ENCODE measurements around the gene LSP1.

Gene LSP1

GRCh38 chr11:1892116-1892515 lies 39.2 kb downstream of the LSP1 start:
- DNase-seq (ENCODE audit: extremely low read depth, low read depth): no peak
- TF ChIP-seq, protein P1, sequence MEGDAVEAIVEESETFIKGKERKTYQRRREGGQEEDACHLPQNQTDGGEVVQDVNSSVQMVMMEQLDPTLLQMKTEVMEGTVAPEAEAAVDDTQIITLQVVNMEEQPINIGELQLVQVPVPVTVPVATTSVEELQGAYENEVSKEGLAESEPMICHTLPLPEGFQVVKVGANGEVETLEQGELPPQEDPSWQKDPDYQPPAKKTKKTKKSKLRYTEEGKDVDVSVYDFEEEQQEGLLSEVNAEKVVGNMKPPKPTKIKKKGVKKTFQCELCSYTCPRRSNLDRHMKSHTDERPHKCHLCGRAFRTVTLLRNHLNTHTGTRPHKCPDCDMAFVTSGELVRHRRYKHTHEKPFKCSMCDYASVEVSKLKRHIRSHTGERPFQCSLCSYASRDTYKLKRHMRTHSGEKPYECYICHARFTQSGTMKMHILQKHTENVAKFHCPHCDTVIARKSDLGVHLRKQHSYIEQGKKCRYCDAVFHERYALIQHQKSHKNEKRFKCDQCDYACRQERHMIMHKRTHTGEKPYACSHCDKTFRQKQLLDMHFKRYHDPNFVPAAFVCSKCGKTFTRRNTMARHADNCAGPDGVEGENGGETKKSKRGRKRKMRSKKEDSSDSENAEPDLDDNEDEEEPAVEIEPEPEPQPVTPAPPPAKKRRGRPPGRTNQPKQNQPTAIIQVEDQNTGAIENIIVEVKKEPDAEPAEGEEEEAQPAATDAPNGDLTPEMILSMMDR (IDR thresholded peaks at IDR 0.05; ENCODE audit: low read depth, low read length): no peak

DNA sequence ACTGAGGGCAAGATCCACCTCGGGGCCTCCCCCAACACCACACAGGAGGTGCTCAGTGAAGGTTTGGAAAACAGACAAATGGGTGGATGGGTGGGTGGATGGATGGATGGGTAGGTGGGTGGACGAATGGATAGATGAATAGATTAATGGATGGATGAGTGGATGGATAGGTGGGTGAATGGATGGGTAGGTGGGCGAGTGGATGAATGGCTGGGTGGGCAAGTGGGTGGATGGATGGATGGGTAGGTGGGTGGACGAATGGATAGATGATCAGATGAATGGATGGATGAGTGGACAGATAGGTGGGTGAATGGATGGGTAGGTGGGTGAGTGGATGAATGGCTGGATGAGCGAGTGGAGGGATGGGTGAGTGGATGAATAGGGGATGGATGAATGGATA lies 39.7 kb downstream of the LSP1 start:
- DNase-seq (ENCODE audit: extremely low read depth, low read depth): no peak
- TF ChIP-seq, protein P1 (IDR thresholded peaks at IDR 0.05; ENCODE audit: low read depth, low read length): no peak

GRCh38 chr11:1893581-1894359 lies 40.9 kb downstream of the LSP1 start:
- no peak for DNase-seq (ENCODE audit: extremely low read depth, low read depth)
- TF ChIP-seq, protein P1 (IDR thresholded peaks at IDR 0.05; ENCODE audit: low read depth, low read length): no peak

- TF ChIP-seq, protein P1 (IDR thresholded peaks at IDR 0.05; ENCODE audit: low read depth, low read length): no peak
- no peak for DNase-seq (ENCODE audit: extremely low read depth, low read depth)
These were observed 41.9 kb downstream of the LSP1 start for GRCh38 chr11:1894759-1895158.

DNA sequence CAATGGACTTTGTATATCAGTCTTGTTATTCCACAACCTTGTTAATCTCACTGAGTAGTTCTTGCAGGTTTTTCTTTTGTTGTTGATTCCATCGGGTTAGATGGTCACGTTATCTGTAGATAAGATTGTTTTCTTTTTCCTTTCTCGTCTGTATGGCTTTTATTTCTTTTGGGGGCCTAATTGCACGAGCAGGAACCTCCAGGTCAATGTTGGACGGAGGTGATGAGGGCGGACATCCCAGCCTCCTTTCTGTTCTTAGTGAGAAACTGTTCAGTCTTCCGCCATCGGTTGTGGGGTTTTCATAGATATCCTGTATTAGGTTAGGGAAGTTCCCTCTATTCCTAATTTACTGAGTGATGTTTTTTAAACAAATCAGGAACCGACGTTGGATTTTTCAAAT lies 43.6 kb downstream of the LSP1 start:
- TF ChIP-seq, protein P1 (IDR thresholded peaks at IDR 0.05; ENCODE audit: low read depth, low read length): no peak
- DNase-seq (ENCODE audit: extremely low read depth, low read depth): no peak

- no peak for DNase-seq (ENCODE audit: extremely low read depth, low read depth)
- TF ChIP-seq, protein P1 (IDR thresholded peaks at IDR 0.05; ENCODE audit: low read depth, low read length): no peak
These were observed 44.0 kb downstream of the LSP1 start for GRCh38 chr11:1896923-1897322.

DNA sequence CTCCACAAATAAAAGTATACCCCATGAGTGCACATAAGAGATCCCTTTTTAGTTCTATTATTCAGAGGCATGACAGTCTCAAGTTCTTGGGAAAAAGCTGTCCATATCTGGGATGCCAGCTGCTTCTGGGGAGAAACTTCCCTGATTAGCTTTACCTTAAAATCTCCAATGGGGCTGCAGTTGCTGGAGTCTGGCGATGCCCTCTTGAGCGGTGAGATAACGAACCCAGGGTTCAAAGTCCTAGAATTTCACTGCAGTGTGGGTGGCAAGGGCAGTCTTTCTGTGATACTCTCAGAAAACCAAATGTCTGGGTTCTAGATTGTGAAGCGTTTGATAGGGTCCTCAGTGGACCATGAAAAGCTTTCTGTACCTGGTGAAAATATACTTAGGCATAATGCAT lies 46.2 kb downstream of the LSP1 start:
- TF ChIP-seq, protein P1 (IDR thresholded peaks at IDR 0.05; ENCODE audit: low read depth, low read length): no peak

More for the DNA sequence above, 46.2 kb downstream of the LSP1 start:
- DNase-seq (ENCODE audit: extremely low read depth, low read depth): no peak

Measured in AG09319 (cell line).